Limb (tissue), 2 donors: ENCODE measurements around the gene SNF8.
A peak's percentile ranks its signal among the peaks of the same experiment; 100 is the strongest.

Experiments used
- DNase-seq, 2 donors: peaks; one replicate each; pipeline ENCODE4 v3.0.0-alpha.2; 2016; ENCODE audit errors: extremely low spot score in 2 of 2

The SNF8 gene

DNA sequence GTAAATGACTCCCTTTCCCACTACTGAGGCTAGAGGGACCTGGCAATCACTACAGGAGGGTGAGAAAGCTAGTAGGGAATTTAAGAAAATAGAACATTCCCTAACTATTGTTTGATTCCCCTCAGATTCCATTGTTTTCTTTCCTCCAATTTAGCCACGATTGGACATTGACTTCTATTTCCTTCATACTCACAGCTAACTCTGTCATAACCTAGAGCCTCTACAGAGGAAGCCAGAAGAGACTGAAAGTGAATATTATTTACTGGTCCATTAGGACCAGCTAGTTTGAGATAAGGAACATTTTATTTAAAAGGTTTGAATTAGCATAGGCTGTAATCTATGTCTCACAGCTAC lies 14.9 kb downstream of the SNF8 start:
- no peak for DNase-seq

- DNase-seq = no peak
Measured at GRCh38 chr17:48928876-48929811, 15.5 kb downstream of the SNF8 start.

- DNase-seq = no peak
Measured at GRCh38 chr17:48927978-48928745, 16.5 kb downstream of the SNF8 start.

DNA sequence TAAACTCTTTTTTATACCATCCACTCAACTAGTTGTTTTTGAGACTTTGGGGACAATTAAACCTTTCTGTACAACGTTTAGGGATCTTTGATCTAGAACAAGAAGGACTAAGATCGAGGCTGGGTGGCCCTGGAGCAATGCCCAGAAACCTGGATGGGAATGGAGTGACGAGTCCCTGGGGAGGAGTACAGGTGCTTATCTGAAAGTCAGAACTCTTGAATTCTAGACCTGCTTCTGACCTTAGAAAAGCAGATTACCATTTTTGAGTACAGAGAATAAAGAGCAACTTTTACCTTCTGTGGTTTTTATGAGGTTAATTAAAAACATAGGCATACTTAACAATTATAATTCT lies 18.7 kb downstream of the SNF8 start:
- DNase-seq = no peak

DNA sequence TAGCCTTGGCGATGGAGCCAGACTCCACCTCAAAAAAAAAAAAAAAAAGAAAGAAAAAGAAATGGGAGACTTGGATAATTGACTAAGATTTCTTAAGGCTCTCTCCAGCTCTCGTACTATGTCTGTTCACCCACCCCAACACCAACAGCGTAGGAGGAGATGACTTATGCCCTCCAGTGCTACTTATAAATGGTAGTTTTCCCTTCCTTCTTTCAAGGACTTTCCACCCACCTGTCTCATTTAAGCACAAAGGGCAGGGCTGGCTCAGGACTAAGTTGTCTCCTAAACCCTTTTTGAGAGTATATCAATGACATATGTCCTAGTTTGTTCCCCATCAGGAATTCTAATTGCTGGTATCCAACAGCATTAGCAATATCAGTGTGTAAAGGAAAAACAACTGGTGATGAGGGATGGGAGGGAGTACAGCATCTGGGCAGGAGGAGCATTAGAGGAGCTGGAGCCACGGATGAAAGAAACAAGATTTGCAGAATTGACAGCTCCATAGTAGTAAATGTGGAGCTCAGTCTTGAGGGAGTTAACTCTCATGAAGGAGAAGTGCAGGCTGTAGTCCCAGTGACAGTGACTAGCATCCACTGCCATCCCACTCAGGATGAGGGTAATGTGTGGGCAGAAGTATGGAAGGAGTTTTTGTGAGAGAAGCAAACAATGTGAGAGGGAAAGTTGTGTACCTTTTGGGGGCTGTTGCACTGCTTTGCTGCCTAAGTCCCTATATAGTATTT lies 19.2 kb downstream of the SNF8 start:
- no peak for DNase-seq

- DNase-seq = no peak
Measured at GRCh38 chr17:48915459-48916282, 29.0 kb downstream of the SNF8 start.

GRCh38 chr17:48912476-48912875 lies 32.2 kb downstream of the SNF8 start:
- no peak for DNase-seq

DNA sequence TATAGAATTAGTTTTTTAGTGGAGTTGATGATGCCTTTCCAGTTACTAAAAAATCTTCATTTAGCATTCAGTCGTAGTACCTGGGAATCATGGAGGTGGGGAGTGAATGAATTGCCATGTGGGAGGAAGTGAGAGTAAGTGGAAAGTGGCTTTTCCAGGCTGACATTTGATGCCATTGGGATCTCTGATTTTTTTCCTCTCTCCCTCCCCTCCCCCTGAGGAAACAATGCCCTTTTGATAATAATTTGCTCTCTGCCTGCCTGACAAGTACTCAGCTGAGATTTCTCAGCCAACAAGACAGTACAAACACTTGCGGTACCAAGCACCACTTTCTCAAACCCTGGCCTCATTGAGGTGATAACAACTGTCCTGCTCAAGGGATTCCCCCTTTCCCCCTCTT lies 34.3 kb downstream of the SNF8 start:
- no peak for DNase-seq

- DNase-seq = no peak
Measured at GRCh38 chr17:48909783-48910182, 34.9 kb downstream of the SNF8 start.

GRCh38 chr17:48908853-48909394 lies 35.7 kb downstream of the SNF8 start:
- peak; percentile 93 to 96 for DNase-seq

DNA sequence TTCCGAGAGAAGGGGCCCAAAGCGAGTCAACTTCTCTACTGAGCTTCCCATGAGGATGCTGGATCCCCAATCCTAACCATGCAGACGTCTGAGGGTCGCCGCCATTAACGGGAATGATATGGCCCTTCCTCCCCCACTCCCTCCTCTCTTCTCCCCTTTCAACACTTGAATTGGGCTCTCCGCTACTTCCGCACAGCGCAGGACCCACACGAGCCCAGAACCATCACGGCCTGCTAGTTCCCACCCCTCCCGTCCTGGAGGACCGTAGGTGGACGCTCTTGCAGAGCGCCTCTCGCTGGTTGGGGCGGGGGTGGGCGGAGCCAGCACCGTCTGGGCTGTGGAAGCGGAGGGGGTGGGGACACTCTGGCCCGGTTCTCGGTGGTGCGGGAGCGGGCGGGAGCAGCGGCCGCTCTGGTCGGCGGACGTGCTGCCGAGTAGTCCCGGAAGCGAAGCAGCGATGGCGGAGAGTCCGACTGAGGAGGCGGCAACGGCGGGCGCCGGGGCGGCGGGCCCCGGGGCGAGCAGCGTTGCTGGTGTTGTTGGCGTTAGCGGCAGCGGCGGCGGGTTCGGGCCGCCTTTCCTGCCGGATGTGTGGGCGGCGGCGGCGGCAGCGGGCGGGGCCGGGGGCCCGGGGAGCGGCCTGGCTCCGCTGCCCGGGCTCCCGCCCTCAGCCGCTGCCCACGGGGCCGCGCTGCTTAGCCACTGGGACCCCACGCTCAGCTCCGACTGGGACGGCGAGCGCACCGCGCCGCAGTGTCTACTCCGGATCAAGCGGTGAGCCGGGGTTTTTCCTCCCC lies 36.4 kb downstream of the SNF8 start, which contains the start of gene UBE2Z:
UBE2Z (plus strand) TSS at position 361 of the 797 bp plus-strand sequence; CDS start at position 458, 97 bp downstream.
- peak; percentile 95 to 98 for DNase-seq

- peak in 1 of 2 donors; percentile 56 for DNase-seq
Measured at GRCh38 chr17:48907713-48908046, 37.0 kb downstream of the SNF8 start.

GRCh38 chr17:48905987-48906515 lies 38.6 kb downstream of the SNF8 start:
- no peak for DNase-seq

- DNase-seq = no peak
Measured at GRCh38 chr17:48904428-48904827, 40.2 kb downstream of the SNF8 start.

DNA sequence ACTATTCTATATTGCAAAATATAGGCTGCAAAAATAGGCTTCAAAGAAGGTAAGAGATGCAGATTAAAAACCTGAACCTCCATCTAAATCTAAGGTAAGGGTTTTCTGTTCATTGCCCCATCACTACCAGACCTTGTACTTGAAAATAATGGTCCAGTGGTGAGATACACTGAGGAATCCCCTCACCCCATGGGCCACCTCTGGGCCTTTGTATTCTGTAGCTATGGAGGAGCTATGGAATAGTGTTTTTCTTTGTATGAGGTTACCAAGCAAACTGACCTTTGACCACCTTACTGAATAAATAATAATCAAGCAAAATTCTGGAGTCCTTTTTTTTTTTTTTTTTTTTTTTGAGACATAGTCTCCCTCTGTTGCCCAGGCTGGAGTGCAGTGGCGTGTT lies 41.2 kb downstream of the SNF8 start:
- DNase-seq = no peak

DNA sequence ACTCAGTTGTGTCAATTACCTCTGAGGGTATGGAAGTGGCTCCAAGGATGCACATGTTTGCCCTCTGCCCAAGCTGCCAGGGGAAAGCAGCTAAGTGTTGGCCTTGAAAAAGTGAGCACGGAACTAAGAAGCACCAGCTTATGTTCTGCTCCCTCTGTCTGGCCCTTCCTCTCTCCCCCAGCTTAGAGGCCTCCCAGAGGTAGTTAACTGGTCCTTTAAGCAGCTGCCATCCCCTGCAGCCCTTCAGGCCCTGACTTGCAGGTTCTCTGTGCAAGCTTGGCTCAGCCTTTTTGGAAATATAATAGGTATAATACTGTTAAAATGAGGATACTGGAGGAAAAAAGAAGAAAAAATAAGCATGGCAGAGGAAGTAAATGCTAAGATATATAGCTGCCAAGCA lies 43.4 kb downstream of the SNF8 start:
- DNase-seq = no peak

GRCh38 chr17:48894886-48895285 lies 49.8 kb downstream of the SNF8 start:
- no peak for DNase-seq

GRCh38 chr17:48893646-48894508 lies 50.8 kb downstream of the SNF8 start:
- DNase-seq = no peak
